Measurements from ENCODE around the gene DHX32.
"Not testable (repeated sequence)": the region's sequence is repeated elsewhere in the genome, so short reads cannot be mapped to it uniquely, and the experiment has no call there.

Gene DHX32

GRCh38 chr10:125892402-125892801 is 11.3 kb upstream of the DHX32 start:
- not testable (repeated sequence) for H3K4me3 ChIP-seq (ENCODE audit: low read depth, low read length); DNase-seq (ENCODE audit: low read depth)

GRCh38 chr10:125889441-125889840 is 8.3 kb upstream of the DHX32 start:
- H3K4me3 ChIP-seq (ENCODE audit: low read depth, low read length); DNase-seq (ENCODE audit: low read depth): not testable (repeated sequence)

GRCh38 chr10:125886914-125887512 is 5.9 kb upstream of the DHX32 start:
- no peak for DNase-seq (ENCODE audit: low read depth)
- no peak for TF ChIP-seq CTCF (IDR thresholded peaks at IDR 0.05; ENCODE audit: insufficient read depth, low read depth, low read length, missing control alignments)
- no peak overlapping the region for H3K4me3 ChIP-seq (ENCODE audit: low read depth, low read length)

GRCh38 chr10:125883211-125883610 is 2.1 kb upstream of the DHX32 start:
- H3K4me3 ChIP-seq (ENCODE audit: low read depth, low read length), result no peak overlapping the region
- DNase-seq (ENCODE audit: low read depth), result no peak
- TF ChIP-seq CTCF (IDR thresholded peaks at IDR 0.05; ENCODE audit: insufficient read depth, low read depth, low read length, missing control alignments), result no peak

- no peak for DNase-seq (ENCODE audit: low read depth)
- H3K4me3 ChIP-seq (ENCODE audit: low read depth, low read length), result no peak overlapping the region
- no peak for TF ChIP-seq CTCF (IDR thresholded peaks at IDR 0.05; ENCODE audit: insufficient read depth, low read depth, low read length, missing control alignments)
Measured at GRCh38 chr10:125882596-125882995, 1.5 kb upstream of the DHX32 start.

- no peak for DNase-seq (ENCODE audit: low read depth)
- no peak overlapping the region for H3K4me3 ChIP-seq (ENCODE audit: low read depth, low read length)
- no peak for TF ChIP-seq CTCF (IDR thresholded peaks at IDR 0.05; ENCODE audit: insufficient read depth, low read depth, low read length, missing control alignments)
Measured at GRCh38 chr10:125880719-125881118, 373 bp downstream of the DHX32 start.

- DNase-seq (ENCODE audit: low read depth), result no peak
- no peak for TF ChIP-seq CTCF (IDR thresholded peaks at IDR 0.05; ENCODE audit: insufficient read depth, low read depth, low read length, missing control alignments)
- no peak overlapping the region for H3K4me3 ChIP-seq (ENCODE audit: low read depth, low read length)
Measured at GRCh38 chr10:125878957-125879835, 1.9 kb downstream of the DHX32 start.

- no peak overlapping the region for H3K4me3 ChIP-seq (ENCODE audit: low read depth, low read length)
- no peak for DNase-seq (ENCODE audit: low read depth)
- TF ChIP-seq CTCF (IDR thresholded peaks at IDR 0.05; ENCODE audit: insufficient read depth, low read depth, low read length, missing control alignments), result no peak
Measured at GRCh38 chr10:125871338-125871737, 9.8 kb downstream of the DHX32 start.

Data from GM12865 (cell line).